HFF-Myc (cell line): Measurements from ENCODE around the gene MYO1A.

ENCODE experiments used
- DNase-seq: peaks from one replicate; pipeline ENCODE4 v3.0.0-alpha.2; 2011; ENCODE audit warnings: low read depth; ENCODE audit errors: extremely low read depth
- H3K4me3 ChIP-seq: replicated peaks from 2 replicates; pipeline ENCODE4 v1.5.1; 2011; ENCODE audit warnings: low read depth, mild to moderate bottlenecking, control low read depth, low read length
- CTCF ChIP-seq: IDR thresholded peaks from 2 replicates; pipeline ENCODE4 v1.5.1; 2012; ENCODE audit warnings: mild to moderate bottlenecking, low read depth, low read length, control low read depth; ENCODE audit errors: missing control alignments

Gene MYO1A

GRCh38 chr12:57095440-57095839, 45.5 kb upstream of the MYO1A start:
- no peak overlapping the region for H3K4me3 ChIP-seq
- no peak for DNase-seq
- no peak for TF ChIP-seq CTCF

GRCh38 chr12:57094208-57095160, 44.6 kb upstream of the MYO1A start:
- DNase-seq, result no peak
- H3K4me3 ChIP-seq, result no peak overlapping the region
- TF ChIP-seq CTCF, result no peak

DNA sequence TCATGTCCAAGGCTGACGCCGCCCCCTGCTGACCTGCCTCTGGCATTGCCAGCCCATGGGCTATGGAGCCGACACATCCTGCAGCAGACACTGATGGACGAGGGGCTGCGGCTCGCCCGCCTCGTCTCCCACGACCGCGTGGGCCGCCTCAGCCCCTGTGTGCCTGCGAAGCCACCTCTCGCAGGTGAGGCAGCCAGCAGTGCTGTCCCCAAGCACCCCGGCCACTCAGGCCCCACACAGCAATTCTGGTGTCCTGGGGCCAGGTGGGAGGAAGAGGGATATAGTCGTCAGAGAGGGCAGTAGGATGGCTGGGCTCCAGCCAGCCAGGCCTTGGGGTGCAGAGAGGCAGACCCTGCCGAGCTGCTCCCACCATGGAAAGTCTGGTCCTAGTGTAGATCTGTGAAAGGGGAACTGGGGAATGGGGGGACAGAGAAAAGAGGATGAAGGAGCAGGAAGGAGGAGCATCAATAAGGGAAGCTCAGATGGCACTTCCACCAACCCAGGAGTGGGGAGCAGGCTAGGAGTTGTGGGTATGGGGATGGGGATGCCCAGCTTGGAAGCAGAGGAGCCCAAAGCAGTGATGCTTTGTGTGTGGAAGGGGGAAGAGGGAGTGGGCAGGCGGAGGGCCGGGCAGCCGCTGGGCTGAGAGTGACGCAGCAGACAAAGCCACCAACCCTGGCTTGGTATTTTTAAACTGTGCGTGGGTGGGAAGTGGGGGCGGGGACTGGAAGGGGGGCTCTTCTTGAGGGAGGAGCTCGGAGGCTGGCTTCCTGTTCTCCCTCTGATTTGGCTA, 43.7 kb upstream of the MYO1A start:
- H3K4me3 ChIP-seq, result peak overlapping the region; percentile 16
- peak; percentile 67 for DNase-seq
- TF ChIP-seq CTCF, result peak; percentile 57

DNA sequence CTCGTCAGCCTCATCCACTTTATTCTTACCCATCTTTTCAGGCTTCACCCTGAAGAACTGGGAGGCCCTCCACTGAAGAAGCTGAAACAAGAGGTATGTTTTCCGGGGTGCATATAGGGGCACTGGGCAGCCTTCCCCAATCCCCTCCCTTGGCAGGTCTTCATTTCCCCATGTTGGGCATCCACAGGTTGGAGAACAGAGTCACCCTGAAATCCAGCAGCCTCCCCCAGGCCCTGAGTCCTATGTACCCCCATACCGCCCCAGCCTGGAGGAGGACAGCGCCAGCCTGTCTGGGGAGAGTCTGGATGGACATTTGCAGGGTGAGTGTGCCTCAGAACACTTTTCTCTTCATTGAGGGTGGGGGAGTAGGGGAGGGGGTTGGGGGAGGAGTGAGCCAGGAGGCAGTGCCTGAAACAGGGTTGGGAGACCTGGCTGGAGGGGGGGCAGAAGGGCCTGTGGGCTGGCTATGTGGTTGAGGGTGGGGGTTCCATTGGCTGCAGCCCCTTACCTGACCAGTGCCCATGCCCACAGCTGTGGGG, 43.0 kb upstream of the MYO1A start:
- peak overlapping the region; percentile 95 for H3K4me3 ChIP-seq
- no peak for DNase-seq
- TF ChIP-seq CTCF, result no peak

GRCh38 chr12:57092529-57092862, 42.6 kb upstream of the MYO1A start:
- peak overlapping the region; percentile 95 for H3K4me3 ChIP-seq
- DNase-seq, result no peak
- TF ChIP-seq CTCF, result no peak

DNA sequence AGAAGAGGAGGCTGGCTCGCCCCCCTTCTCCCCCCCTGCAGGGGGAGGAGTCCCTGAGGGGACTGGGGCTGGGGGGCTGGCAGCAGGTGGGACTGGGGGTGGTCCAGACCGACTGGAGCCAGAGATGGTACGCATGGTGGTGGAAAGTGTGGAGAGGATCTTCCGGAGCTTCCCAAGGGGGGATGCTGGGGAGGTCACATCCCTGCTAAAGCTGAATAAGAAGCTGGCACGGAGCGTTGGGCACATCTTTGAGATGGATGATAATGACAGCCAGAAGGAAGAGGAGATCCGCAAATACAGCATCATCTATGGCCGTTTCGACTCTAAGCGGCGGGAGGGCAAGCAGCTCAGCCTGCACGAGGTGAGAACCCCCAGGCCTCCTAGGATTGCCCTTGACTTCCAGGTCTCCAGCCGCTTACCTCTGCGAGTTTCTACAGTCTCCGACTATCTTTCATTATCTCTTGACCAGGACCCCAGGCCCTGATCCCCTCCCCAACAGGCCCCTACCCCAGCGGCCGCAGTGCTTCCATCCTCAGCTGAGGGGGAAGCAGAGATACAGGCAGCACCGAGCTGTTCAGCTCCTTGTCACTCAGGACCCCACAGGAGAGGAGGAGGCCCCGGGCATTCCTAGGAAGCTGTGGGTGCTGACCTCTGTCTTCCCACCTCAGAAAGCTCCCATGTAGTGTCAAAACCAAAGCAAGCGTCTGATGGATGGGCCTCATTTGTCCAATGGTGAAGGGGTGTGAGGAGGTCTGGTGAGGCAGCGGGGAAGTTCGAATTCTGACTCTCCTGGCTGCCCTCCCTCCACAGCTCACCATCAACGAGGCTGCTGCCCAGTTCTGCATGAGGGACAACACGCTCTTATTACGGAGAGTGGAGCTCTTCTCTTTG, 42.0 kb upstream of the MYO1A start:
- DNase-seq, result no peak
- peak overlapping the region; percentile 95 for H3K4me3 ChIP-seq
- no peak for TF ChIP-seq CTCF
